Measurements from ENCODE around the gene RGS13. TPM values are rescaled to one million over a fixed set of nuclear protein-coding genes. Genes with fewer than 3 reads are reported as not detected.
"Not testable (repeated sequence)": the region's sequence is repeated elsewhere in the genome, so short reads cannot be mapped to it uniquely, and the experiment has no call there.

Gene RGS13
- total RNA-seq, 1 donor from 2014 or later, result not detected

- Mint-ChIP-seq H3K27me3 (no peaks in the 10 kb centered on the region), H3K36me3 (ENCODE audit: insufficient read depth) (no peaks in the 10 kb centered on the region), H3K9me3 (ENCODE audit: low read depth) (no peaks in the 10 kb centered on the region), H3K27ac (no peak overlapping the region), H3K4me1 (ENCODE audit: low read depth) (peaks cover 3% of the 10 kb centered on the region), H3K4me3 (ENCODE audit: low read depth) (no peak overlapping the region)
- no peak for DNase-seq (ENCODE audit: low spot score, unreplicated experiment)
- TF ChIP-seq CTCF (IDR thresholded peaks at IDR 0.05; ENCODE audit: unreplicated experiment), result no peak
Measured at GRCh38 chr1:192678099-192678498, 42.2 kb downstream of the RGS13 start.

- Mint-ChIP-seq H3K27me3 (no peaks in the 10 kb centered on the region), H3K4me3 (ENCODE audit: low read depth) (no peak overlapping the region), H3K36me3 (ENCODE audit: insufficient read depth) (no peaks in the 10 kb centered on the region), H3K9me3 (ENCODE audit: low read depth) (peaks cover 24% of the 10 kb centered on the region), H3K27ac (no peak overlapping the region), H3K4me1 (ENCODE audit: low read depth) (peaks cover 3% of the 10 kb centered on the region)
- TF ChIP-seq CTCF (IDR thresholded peaks at IDR 0.05; ENCODE audit: unreplicated experiment), result no peak
- no peak for DNase-seq (ENCODE audit: low spot score, unreplicated experiment)
Measured at GRCh38 chr1:192682335-192682734, 46.4 kb downstream of the RGS13 start.

GRCh38 chr1:192683081-192683480 lies 47.1 kb downstream of the RGS13 start:
- not testable (repeated sequence) for H3K27ac Mint-ChIP-seq; H3K4me1 Mint-ChIP-seq (ENCODE audit: low read depth); H3K36me3 Mint-ChIP-seq (ENCODE audit: insufficient read depth); DNase-seq (ENCODE audit: low spot score, unreplicated experiment); H3K4me3 Mint-ChIP-seq (ENCODE audit: low read depth); H3K27me3 Mint-ChIP-seq
- H3K9me3 Mint-ChIP-seq (ENCODE audit: low read depth), result peaks cover 28% of the 10 kb centered on the region

- peaks cover 46% of the 10 kb centered on the region for H3K9me3 Mint-ChIP-seq (ENCODE audit: low read depth)
- H3K27ac Mint-ChIP-seq, result no peak overlapping the region
- DNase-seq (ENCODE audit: low spot score, unreplicated experiment), result no peak
- no peak overlapping the region for H3K4me3 Mint-ChIP-seq (ENCODE audit: low read depth)
- H3K36me3 Mint-ChIP-seq (ENCODE audit: insufficient read depth), result peaks cover 2% of the 10 kb centered on the region
- peaks cover 6% of the 10 kb centered on the region for H3K4me1 Mint-ChIP-seq (ENCODE audit: low read depth)
- no peaks in the 10 kb centered on the region for H3K27me3 Mint-ChIP-seq
- no peak for TF ChIP-seq CTCF (IDR thresholded peaks at IDR 0.05; ENCODE audit: unreplicated experiment)
Measured at GRCh38 chr1:192689459-192689858, 53.5 kb downstream of the RGS13 start.

GRCh38 chr1:192691041-192691440 lies 55.1 kb downstream of the RGS13 start:
- Mint-ChIP-seq H3K27me3 (no peaks in the 10 kb centered on the region), H3K9me3 (ENCODE audit: low read depth) (peaks cover 34% of the 10 kb centered on the region), H3K36me3 (ENCODE audit: insufficient read depth) (peaks cover 2% of the 10 kb centered on the region), H3K27ac (no peak overlapping the region), H3K4me1 (ENCODE audit: low read depth) (peaks cover 6% of the 10 kb centered on the region), H3K4me3 (ENCODE audit: low read depth) (no peak overlapping the region)
- no peak for DNase-seq (ENCODE audit: low spot score, unreplicated experiment)
- no peak for TF ChIP-seq CTCF (IDR thresholded peaks at IDR 0.05; ENCODE audit: unreplicated experiment)

- no peak overlapping the region for H3K4me3 Mint-ChIP-seq (ENCODE audit: low read depth)
- DNase-seq (ENCODE audit: low spot score, unreplicated experiment), result no peak
- H3K36me3 Mint-ChIP-seq (ENCODE audit: insufficient read depth), result peaks cover 2% of the 10 kb centered on the region
- H3K9me3 Mint-ChIP-seq (ENCODE audit: low read depth), result peaks cover 15% of the 10 kb centered on the region
- no peaks in the 10 kb centered on the region for H3K27me3 Mint-ChIP-seq
- peaks cover 9% of the 10 kb centered on the region for H3K4me1 Mint-ChIP-seq (ENCODE audit: low read depth)
- H3K27ac Mint-ChIP-seq, result no peak overlapping the region
- no peak for TF ChIP-seq CTCF (IDR thresholded peaks at IDR 0.05; ENCODE audit: unreplicated experiment)
Measured at GRCh38 chr1:192696082-192696481, 60.1 kb downstream of the RGS13 start.

Data from progenitor cell of endocrine pancreas (in vitro differentiated cells).